Heart left ventricle (tissue), 13 donors: ENCODE measurements around the gene ERCC1.

Experiments used
- POLR2A ChIP-seq, 2 donors: fragments of 450-650 bp; IDR thresholded peaks; one replicate each; pipeline ENCODE4 v1.6.1; 2017; ENCODE audit warnings: antibody characterized with exemption in 2 of 2, mild to moderate bottlenecking in 2 of 2, moderate library complexity in 2 of 2
- TF ChIP-seq, protein P1 (sequence below), 12 donors: fragments of 200-600 bp; sonication (generic) in 4 of 12; IDR thresholded peaks; one replicate each; pipeline versions ENCODE4 v1.5.0 to v1.8.0; 2018 to 2022; ENCODE audit warnings: antibody characterized with exemption in 12 of 12, mild to moderate bottlenecking in 5 of 12
- donor health status: ischemic (EF 13 %, LVEDD 7.1; RV severe dilation, severe dysfunction).
- donor health status: DM: no; HTN: yes; CAD: no.
- donor health status: DM: no; HTN: no; CAD: no.
- donor health status: ischemic (EF 25% LVEDD 6.9; RV normal size, moderate dysfunction).
- donor health status: ischemic (EF 25% LVEDD 5.7; RV mildly dilated, moderate dysfunction).
- donor health status: ischemic (EF 35%, LVEDD 5.7; RV mildly dilated, moderate dysfunction).
- donor health status: nonischemic (EF 11% LVEDD 7.7; RV severe dilation, severe dysfunction).
- donor health status: DM: yes; HTN: yes; CAD: no.
- donor health status: PGD.
- donor health status: ischemic (EF 29% LVEDD 5.4; RV normal size, mild dysfunction).
- donor health status: nonischemic (EF 23%, LVEDD 6.1; RV moderate dilation, normal function).

DNA sequence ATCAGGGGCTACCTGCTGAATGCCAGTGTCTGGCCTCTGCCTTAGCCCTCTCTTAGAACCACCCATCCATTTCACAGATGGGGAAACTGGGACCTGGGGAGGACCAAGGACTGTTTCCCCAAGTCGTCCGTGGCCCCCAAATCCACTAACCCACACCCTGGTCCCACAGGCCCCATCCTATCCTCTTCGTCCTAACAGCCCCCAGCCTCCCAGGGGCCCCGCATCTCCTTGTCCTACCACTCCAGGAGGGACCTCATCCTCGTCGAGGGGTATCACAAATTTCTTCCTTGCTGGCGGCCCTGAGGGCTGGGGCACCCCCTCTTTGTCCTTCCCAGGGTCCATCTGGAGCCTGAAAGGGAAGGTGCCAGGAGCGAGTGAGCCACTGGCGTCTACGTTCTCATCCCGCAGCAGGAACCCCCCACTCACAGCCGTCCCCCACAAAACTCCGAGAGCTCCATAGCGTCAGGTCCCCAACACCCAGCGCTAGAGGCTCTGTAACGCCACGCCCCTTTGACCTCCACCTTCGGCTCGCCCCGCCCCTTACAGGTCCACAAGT, 606 bp downstream of the ERCC1 start:
- TF ChIP-seq, protein P1, sequence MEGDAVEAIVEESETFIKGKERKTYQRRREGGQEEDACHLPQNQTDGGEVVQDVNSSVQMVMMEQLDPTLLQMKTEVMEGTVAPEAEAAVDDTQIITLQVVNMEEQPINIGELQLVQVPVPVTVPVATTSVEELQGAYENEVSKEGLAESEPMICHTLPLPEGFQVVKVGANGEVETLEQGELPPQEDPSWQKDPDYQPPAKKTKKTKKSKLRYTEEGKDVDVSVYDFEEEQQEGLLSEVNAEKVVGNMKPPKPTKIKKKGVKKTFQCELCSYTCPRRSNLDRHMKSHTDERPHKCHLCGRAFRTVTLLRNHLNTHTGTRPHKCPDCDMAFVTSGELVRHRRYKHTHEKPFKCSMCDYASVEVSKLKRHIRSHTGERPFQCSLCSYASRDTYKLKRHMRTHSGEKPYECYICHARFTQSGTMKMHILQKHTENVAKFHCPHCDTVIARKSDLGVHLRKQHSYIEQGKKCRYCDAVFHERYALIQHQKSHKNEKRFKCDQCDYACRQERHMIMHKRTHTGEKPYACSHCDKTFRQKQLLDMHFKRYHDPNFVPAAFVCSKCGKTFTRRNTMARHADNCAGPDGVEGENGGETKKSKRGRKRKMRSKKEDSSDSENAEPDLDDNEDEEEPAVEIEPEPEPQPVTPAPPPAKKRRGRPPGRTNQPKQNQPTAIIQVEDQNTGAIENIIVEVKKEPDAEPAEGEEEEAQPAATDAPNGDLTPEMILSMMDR (IDR thresholded peaks at IDR 0.05), result no peak
- no peak for TF ChIP-seq POLR2A (IDR thresholded peaks at IDR 0.05)
